ENCODE results near the gene NKIRAS1.
"Not testable (repeated sequence)": the region's sequence is repeated elsewhere in the genome, so short reads cannot be mapped to it uniquely, and the experiment has no call there.

Gene NKIRAS1

DNA sequence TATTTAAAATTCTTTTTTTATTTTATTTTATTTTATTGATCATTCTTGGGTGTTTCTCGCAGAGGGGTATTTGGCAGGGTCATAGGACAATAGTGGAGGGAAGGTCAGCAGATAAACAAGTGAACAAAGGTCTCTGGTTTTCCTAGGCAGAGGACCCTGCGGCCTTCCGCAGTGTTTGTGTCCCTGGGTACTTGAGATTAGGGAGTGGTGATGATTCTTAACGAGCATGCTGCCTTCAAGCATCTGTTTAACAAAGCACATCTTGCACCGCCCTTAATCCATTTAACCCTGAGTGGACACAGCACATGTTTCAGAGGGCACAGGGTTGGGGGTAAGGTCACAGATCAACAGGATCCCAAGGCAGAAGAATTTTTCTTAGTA, 46.1 kb downstream of the NKIRAS1 start:
- DNase-seq (ENCODE audit: low read depth) = not testable (repeated sequence)

DNA sequence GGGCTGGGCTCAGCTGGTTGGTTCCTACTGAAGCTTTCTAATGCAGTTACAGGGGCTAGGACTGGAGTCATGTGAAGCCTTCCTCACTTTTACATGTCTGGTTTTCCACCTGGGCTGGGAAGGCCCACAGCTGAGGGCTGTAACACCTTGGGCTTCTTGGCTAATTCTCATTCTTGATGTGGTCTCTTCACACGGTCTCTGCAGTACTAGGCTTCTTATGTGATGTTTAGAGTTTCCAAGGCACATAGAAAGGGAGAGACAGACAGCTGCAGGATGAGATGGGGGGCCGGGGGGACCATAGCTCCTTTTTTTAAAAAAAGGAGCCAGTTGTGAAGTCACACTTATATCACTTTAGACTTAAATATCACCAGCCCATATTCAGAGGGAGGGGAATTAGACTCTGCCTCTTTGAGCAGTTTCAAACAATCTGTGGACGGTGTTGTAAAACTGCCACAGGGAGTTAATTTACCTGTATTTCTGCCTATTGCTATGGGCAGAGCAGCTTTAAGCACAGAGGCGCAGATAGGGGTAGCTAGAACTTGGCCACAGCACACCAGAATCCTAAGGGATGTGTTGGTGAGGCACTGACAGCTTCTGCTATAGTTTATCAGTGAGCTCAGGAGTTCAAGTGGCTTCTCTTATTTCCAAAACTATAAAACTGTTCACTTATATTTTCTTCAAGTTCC, 46.7 kb downstream of the NKIRAS1 start:
- DNase-seq (ENCODE audit: low read depth) = no peak

DNA sequence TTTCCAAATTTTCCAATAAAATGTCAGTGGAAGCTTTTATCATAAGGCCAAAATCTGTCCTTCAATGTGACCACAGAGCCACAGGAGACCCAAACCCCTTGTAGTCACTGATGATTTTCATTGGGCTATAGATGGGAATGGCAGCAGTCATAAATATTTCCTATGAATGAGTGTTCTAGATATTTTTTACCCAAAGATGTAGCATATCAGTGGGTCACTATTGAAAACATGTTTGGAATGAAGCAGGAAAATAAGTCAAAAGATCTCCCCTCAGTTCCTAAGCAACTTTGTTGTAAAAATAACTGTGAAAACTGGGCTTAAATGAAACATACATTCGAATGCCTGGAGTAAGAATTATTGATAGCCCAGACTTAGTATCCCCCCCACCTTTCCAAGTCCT, 49.0 kb downstream of the NKIRAS1 start:
- no peak for DNase-seq (ENCODE audit: low read depth)

DNA sequence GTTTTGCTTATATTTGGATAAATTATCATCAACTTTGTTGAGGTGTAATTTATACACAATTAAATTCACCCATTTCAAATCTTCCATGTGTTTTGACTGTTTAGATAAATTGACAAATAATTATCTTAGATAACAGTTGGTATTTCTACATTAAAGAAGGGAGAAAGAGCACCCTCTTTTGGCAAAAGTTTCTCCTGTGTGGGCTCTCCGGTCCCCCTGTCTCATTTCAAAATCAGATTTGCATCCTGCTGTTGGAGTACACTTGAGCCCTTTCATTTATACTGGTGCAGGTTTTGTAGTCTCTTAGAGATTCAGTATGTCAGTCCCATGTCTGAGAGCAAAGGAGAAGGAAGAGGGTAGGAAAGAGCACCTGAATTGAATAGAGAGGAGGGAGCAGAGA, 49.4 kb downstream of the NKIRAS1 start:
- DNase-seq (ENCODE audit: low read depth) = no peak

DNA sequence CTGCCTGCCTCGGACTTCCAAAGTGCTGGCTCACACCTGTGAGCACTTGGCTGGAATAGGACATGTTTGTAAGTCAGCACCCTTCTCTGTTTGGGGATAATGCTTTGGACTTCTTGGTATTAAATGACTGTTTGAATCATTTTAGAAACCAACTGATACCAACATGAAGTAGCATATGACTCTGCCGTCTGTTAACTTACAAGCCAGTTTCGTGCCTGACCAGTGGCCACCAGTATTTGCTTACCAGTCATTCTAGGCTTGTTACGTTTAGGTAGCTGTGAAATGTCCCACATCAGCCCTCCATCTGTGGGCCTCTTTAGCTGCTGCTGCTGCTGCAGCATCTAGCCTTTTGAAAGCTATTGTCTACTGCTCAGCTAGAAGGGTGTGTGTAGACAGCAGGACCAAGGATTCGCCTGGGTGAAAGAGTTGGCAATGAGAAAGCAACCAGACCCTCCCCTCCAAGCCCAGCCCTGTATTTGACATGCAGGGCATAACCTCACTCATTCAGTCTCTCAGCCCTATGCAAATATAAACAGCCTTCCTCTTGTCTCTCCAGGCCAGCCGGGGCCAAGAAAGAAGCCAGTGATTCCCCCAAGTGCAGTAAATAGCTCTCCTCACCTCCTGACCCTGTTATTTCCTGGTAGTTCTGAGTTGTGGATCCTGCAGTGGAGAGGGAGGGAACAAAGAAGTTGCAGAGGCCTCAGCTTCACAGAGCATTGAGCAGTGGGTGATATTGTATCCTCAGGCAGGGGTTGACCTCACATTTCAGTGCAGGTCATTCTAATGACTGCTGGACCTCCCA, 51.0 kb downstream of the NKIRAS1 start:
- no peak for DNase-seq (ENCODE audit: low read depth)

DNA sequence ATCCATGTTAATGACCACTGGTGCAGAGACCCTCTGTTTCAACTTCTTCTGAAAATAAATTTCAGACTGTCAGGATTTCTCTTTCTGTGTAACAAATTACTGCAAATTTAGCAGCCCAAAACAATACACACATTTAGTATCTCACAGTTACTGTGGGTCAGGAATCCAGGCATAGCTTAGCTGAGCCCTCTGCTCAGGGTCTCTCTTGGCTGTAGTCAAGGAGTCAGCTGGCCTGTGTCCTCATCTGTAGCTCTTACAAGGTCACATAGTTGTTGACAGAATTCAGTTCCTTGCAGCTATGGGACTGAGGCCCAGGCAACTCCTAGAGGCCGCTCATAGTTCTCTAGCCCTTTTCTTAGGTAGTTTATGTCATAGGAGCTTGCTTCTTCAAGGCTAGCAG, 51.9 kb downstream of the NKIRAS1 start:
- no peak for DNase-seq (ENCODE audit: low read depth)

DNA sequence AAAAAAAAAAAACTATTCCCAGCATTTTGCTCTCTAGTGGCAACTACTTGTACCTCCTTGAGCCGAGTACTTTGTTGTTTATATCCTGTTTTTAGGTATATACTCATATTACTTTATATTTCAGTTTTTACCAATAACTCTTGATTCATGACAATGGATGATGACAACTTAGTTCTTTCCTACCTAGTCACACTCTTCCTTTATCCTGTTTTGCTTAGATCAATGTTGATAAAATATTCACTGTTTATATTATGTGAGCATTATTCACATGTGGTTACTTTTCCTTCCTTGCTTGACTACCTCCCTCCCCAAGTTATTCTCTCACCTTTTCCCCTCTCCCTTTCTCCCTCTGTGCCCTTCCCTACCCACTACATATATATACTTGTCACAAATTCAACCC, 53.7 kb downstream of the NKIRAS1 start:
- no peak for DNase-seq (ENCODE audit: low read depth)

DNA sequence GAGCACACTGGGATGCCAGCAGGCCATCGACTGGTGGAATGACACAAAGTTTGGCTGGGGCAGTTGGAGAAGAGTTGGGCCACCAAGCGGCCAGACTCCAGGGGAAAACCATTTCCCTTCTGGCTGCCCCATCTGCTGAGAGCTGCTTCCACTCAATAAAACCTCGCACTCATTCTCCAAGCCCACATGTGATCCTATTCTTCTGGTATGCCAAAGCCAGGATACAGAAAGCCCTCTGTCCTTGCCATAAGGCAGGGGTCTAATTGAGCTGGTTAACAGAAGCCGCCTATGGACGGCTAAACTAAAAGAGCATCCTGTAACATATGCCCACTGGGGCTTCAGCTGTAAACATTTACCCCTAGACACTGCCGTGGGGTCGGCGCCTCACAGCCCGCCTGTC, 55.1 kb downstream of the NKIRAS1 start:
- DNase-seq (ENCODE audit: low read depth) = no peak

DNA sequence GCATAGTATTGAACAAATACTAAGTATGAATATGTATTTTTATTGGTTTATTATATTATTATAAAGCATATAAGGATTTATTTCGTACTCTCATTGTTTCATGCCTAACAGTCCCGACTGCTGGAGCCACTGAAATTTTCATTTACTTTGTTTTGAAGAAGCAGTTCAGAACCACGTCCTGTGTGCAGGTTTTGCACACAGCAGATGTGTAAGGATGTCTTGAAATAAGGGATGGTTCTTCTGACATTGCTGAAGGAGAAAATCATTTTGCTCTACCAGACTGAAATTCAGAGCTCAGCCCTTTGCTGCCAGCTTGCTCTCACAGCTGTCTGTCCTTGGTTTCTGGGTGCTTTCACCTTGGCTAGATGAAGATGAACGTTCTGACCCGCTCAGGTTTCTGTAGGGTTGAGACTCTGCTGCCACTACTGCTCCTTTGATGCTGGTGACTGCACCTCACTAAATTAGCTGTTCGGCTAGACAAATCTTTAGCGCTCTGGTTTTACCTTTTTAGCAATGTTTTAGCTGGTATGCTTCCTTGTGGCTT, 56.9 kb downstream of the NKIRAS1 start:
- DNase-seq (ENCODE audit: low read depth) = no peak

DNA sequence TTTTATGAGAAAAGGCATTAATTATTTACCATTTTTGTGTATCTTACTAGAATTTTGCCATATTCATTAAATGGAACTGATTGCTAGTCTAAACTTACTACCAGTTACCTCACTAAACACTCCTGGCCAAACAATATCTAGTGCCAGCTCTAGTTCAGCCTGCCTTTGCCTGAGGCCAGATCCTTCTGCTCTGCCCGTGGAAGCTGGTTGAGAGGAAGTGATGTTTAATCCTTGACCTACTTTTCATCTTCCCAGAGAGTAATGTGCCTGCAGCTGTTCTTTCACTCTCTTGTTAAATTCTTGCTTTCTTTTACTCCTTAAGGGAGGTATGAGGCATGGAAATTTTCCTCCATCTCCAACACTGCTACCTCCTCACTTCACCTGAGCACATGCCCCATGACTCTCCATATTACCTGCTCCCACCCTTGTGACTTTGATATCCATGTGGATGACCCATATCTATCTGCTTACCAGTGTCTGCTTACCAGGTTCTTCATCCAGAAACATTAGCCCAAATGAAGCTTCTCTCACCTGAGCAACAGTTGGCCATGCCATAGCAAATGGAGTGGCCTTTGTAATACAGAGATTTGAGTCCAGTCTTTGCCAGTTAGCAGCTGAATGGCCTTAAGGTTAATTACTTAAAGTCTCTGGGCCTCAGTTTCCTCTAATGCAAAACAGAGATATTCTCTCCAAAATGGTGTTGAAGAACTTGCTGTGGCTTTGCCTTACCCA, 57.6 kb downstream of the NKIRAS1 start:
- no peak for DNase-seq (ENCODE audit: low read depth)

DNA sequence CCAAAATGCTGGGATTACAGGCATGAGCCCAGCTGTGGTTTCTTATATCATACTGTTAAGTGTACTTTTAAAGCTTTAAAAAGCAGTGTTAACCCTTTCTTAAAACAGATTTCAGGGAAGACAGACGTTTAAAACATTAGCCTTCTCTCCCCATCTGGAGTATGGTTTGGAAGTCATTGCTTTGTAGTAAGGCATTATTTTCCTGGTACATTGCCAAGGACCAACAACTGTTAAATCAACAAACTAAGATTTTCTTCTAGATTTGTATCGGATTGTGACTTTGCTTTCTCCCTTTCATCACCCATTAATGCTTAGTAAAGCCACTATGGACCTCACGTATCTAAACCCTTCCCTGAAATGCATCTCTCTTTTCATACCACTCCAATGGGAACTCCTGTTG, 60.5 kb downstream of the NKIRAS1 start:
- DNase-seq (ENCODE audit: low read depth) = no peak

DNA sequence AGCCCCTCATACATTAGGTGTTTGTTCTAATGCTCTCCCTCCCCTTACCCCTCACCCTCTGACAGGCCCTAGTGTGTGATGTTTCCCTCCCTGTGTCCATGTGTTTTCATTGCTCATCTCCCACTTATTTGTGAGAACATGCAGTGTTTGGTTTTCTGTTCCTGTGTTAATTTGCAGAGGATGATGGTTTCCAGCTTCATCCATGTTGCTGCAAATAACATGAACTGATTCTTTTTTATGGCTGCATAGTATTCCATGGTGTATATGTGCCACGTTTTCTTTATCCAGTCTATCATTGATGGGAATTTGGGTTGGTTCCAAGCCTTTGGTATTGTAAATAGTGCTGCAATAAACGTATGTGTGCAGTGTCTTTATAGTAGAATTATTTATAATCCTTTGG, 67.3 kb downstream of the NKIRAS1 start:
- DNase-seq (ENCODE audit: low read depth) = not testable (repeated sequence)

DNA sequence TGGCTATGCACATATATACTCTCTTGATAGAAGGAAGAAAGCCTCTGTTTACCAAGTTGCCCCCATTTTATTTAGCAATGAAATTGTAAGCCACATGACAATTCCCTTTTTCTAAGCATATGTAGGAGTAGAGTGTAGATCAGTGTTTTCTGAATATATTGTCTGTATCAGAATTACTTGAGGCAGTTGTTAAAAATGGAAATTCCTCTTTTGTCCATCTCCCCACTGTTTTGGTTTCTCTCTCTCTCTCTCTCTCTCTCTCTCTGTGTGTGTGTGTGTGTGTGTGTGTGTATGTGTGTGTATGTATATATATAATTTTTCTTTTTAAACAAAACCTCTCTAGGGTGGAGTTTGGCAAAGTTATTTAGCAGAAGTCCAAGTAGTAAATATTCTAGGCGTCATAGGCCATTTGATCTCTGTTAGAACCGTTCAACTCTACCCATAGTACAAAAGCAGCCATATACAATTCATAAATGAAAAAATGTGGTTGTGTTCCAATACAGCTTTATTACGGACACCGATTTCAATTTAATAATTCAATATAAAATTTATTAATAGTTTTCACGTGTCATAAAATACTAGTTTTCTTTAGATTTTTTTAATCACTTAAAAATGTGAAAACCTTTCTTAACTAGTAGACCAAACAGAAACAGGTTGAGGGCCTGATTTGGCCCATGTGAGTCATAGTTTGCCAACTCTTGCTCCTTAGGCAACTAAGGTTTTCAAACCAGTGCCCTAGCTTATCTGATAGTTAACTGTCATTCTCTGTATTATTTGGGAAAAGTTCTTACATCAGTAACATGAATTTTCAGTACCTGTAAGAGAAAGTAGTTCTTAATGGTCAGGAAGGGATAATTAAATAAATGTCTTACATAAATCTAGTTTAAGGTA, 71.2 kb downstream of the NKIRAS1 start:
- DNase-seq (ENCODE audit: low read depth) = no peak

DNA sequence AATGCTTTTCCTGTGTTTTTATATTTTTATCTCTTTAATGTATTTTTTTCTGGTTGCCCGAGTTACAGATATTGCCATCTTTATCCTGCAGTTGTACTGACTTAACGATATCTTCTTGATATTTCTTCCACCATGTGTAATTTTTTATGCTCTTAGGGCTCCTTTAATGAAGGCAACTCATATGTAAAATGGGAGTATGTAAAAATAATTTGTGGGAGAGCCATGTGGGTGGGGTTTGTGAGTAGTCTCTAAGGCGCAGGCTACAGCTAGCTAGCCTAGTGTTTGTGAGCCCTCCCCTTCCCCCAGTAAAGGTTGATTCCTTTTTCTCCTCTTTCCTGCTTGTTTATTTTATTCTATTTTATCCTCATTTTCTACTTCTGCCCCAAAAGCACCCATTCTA, 72.9 kb downstream of the NKIRAS1 start:
- no peak for DNase-seq (ENCODE audit: low read depth)
